GM18507 (cell line): ENCODE results near the gene RPL19.

Experiments
- DNase-seq: peaks from one replicate; pipeline ENCODE4 v3.0.0; 2011; ENCODE audit warnings: low read depth; ENCODE audit not compliant: insufficient read length; ENCODE audit errors: extremely low spot score
- FAIRE-seq: peaks from 2 replicates; lab custom pipeline; 2011; peaks lifted over from hg19 to GRCh38; lab: Jason Lieb, UNC

Gene RPL19

GRCh38 chr17:39195568-39196160 lies 4.4 kb upstream of the RPL19 start:
- FAIRE-seq, result peak; percentile 33
- no peak for DNase-seq

DNA sequence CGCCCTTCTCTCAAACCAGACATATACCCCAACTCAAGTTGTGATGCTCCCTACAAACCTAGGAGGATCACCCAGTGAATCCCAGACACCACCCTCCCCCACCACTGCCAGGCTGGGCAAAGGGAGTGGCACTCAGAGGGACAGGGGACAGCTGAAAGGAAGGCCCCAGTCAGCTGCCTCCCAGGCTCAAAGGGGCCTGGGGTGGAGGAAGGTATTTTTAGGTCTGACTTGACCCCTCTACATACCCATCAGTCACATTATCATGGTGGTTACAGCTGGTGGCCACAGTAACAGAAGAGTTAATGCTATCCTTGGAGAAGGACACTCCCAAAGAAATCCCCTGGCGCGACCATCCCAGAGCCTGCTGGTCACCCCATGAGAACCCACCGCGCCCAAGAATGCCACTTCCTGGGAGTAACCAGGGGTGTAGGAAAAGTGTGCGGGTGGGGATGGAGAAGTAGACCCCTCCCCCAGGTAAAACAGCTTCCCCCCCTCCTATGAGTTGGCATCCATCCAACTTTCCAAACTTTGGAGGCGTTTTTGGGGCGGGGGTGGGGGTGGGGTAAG lies 3.8 kb upstream of the RPL19 start:
- FAIRE-seq, result no peak

GRCh38 chr17:39196808-39197291 lies 3.2 kb upstream of the RPL19 start:
- DNase-seq (no peak), FAIRE-seq (no peak)

More for the DNA sequence above, 3.8 kb upstream of the RPL19 start:
- no peak for DNase-seq

GRCh38 chr17:39197380-39198185 lies 2.5 kb upstream of the RPL19 start, which contains the start of gene CACNB1:
CACNB1 (minus strand) TSS chr17:39197669; CDS start chr17:39197495, 174 bp downstream.
- DNase-seq (peak; percentile 55), FAIRE-seq (peak; percentile 65)

GRCh38 chr17:39198186-39198566 lies 1.9 kb upstream of the RPL19 start:
- no peak for FAIRE-seq
- DNase-seq, result no peak

GRCh38 chr17:39199820-39200069 lies 338 bp upstream of the RPL19 start:
- DNase-seq (peak; percentile 88), FAIRE-seq (peak; percentile 93)

- FAIRE-seq (no peak), DNase-seq (no peak)
Observed at GRCh38 chr17:39200957-39201510, 951 bp downstream of the RPL19 start.

GRCh38 chr17:39204245-39204644 lies 4.2 kb downstream of the RPL19 start:
- FAIRE-seq (no peak), DNase-seq (no peak)

GRCh38 chr17:39205112-39205526 lies 5.0 kb downstream of the RPL19 start:
- FAIRE-seq (no peak), DNase-seq (no peak)

DNA sequence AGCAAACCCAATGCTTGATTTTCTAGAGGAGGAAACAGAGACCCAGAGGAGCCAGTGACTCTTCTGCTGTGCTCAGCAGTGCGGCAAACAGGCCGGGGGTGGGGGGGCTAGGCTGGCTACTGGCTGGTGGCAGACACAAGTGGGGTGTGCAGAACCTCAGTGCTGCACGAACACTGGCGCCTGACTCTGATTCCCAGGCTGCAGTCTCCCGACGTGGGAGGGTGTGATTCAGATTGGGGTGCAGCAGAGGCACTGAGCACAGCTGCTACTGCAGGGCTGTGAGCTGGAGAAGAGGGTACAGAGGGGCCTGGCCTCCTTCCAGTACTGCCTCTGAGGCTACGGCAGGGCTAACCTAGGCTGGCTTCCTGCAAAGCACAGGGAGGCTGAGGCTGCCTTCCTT lies 8.1 kb downstream of the RPL19 start:
- FAIRE-seq (peak; percentile 49), DNase-seq (no peak)

GRCh38 chr17:39208893-39209292 lies 8.8 kb downstream of the RPL19 start:
- peak; percentile 89 for FAIRE-seq
- peak; percentile 65 for DNase-seq

DNA sequence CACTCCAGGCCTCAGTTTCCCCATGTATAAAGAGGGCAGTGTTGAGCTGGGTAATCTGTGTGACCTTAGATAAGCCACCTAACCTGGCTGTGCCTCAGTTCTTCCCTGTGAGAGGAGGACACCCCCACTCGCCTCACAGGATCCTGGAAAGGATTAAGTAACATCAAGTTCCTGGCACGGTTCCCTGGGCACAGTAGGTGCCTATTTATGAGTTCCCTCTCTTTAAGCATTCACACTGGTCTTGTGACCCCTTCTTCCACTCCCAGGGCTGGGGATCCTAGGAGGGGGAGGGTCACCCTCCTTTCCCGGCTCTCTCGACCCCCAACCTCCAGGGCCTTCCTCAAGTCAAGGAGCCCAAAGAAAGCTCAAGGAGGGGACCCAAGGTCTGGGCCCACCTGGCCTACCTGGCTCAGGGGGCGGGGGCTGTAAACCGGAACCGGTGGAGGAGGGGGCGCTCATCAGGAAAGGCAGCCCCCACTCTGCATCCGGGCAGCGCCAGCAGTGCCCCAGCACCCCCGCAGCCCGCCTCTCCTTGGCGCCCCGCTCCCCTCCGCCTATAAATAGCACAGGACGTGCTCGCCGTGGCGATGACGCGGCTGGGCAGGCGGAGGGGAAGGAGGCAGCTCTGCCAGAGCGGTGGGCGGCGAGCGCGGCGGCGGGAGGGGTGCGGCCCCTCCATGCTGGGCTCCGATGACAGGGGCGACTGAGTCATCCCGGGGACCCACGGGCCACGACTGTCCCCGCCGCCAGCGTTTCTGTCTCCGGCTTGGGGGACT lies 9.4 kb downstream of the RPL19 start:
- no peak for FAIRE-seq
- no peak for DNase-seq

DNA sequence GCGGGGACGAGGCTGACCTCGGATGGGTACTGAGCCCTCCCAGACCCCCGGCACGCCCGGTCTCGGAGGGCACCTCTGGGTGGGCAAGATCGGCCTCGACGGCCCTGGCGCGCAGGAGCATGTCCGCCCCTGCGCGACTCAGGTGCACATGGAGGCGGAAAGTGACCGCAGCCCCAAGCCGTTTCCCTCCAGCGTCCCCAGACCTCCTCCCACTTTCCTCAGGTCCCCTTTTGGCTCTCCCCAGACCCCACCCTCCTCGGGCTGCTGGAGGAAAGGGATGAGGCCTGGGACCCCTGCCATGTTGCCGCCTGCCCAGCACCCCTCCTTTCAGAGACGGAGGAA lies 10.0 kb downstream of the RPL19 start:
- DNase-seq (no peak), FAIRE-seq (no peak)

- FAIRE-seq (no peak), DNase-seq (no peak)
Observed at GRCh38 chr17:39212195-39212810, 12.2 kb downstream of the RPL19 start.

DNA sequence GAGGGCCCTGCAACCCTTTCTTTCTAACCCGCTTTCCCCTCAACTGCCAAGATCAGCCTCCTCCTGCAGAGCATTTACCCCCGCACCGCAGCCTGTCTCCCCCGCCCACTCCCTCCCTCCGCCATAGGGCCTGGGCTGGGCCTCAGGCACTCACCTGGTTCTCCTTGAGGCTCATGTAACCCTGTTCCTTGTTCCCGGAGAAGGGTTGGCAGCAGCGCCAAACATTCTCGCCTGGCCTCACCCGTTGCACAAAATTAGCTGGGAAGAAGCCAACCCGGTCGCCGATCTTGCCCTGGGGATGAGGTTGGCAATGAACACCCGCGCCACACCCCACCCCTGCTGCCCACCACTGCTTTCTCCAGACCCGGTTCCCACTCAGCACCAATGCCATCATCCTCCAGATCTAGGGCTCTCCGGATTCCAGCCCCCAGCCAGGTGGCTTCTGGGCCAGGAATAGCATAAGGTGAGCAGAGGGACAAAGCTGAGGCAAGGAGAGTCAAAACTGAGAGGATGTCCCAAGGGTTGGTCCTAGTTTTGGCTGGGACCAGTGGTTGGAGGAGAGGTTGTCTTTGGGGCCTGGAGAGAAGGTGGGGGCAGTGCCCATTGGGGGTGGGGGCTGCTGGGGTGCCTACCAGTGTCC lies 12.9 kb downstream of the RPL19 start:
- FAIRE-seq, result no peak

DNA sequence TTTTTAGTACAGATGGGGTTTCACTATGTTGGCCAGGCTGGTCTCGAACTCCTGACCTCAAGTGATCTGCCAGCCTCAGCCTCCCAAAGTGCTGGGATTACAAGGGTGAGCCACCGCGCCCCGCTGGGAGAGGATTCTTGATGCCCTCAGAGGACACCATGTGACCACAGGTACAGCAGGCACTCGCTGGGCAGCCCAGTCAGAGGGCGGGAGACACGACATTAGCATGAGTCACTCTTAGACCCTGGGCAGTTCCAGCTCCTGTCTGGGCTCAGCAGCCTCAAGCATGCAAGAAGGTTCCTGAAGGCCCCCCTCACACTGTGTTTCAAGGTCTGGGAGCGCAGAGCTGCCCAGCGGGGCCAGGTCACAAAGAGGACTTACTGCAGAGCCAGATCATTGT lies 13.8 kb downstream of the RPL19 start:
- DNase-seq (no peak), FAIRE-seq (no peak)

More for the DNA sequence above, 12.9 kb downstream of the RPL19 start:
- DNase-seq, result no peak

- DNase-seq, result no peak
- FAIRE-seq, result no peak
Observed at GRCh38 chr17:39217734-39218369, 17.8 kb downstream of the RPL19 start.

DNA sequence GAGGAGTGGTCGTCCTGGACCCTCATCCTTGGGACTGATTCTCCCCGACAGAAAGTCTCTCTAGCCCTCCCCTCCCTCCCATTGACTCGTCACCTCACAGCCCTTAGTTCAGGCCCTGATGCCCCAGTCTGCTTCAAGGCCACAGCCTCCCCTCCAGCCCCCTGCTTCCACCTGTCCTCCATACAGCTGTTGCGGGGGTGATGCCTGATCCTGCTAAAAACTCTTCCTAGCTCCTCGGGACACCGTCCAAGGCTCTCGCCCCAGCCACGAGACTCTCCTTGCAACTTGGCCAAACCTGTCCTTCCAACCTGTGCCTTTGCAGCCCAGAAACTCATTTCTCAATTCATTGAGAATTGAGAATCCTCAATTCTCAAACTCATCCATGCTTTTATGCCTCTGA lies 18.8 kb downstream of the RPL19 start:
- DNase-seq (no peak), FAIRE-seq (no peak)
